Spleen (tissue), 11 donors: Measurements from ENCODE around the gene ANKRD11. TPM values are rescaled to one million over a fixed set of nuclear protein-coding genes. Genes with fewer than 3 reads are reported as not detected.

Experiments used
- DNase-seq: peaks from one replicate; pipeline ENCODE4 v3.0.0-alpha.2; 2020
- H3K27ac ChIP-seq, 8 donors: fragments of 200-600 bp; sonication (generic) in 7 of 8; 1 replicate in 4 of 8; 2 replicates in 4 of 8; pipeline versions ENCODE4 v1.5.0 to v1.8.0; 2016 to 2021; ENCODE audit warnings: inconsistent platforms in 4 of 8, mild to moderate bottlenecking in 4 of 8, moderate library complexity in 1 of 8
- H3K27me3 ChIP-seq, 7 donors: fragments of 200-600 bp; sonication (generic) in 6 of 7; replicated peaks in 1 of 7; 1 replicate in 4 of 7; 2 replicates in 3 of 7; pipeline versions ENCODE4 v1.5.0 to v1.8.0; 2016 to 2021; ENCODE audit warnings: inconsistent platforms in 3 of 7, mild to moderate bottlenecking in 1 of 7
- H3K36me3 ChIP-seq, 6 donors: fragments of 200-600 bp; sonication (generic) in 5 of 6; 1 replicate in 4 of 6; 2 replicates in 2 of 6; pipeline versions ENCODE4 v1.5.0 to v1.8.0; 2016 to 2021; ENCODE audit warnings: inconsistent platforms in 2 of 6
- H3K4me1 ChIP-seq, 6 donors: fragments of 200-600 bp; sonication (generic) in 5 of 6; 1 replicate in 3 of 6; 2 replicates in 3 of 6; pipeline versions ENCODE4 v1.5.0 to v1.8.0; 2016 to 2021; ENCODE audit warnings: inconsistent platforms in 3 of 6
- H3K4me3 ChIP-seq, 8 donors: fragments of 200-600 bp; sonication (generic) in 7 of 8; 1 replicate in 4 of 8; 2 replicates in 4 of 8; pipeline versions ENCODE4 v1.5.0 to v1.8.0; 2016 to 2021; ENCODE audit warnings: inconsistent platforms in 4 of 8, mild to moderate bottlenecking in 4 of 8, moderate library complexity in 2 of 8
- H3K9me3 ChIP-seq, 8 donors: fragments of 200-600 bp; sonication (generic) in 7 of 8; 1 replicate in 4 of 8; 2 replicates in 4 of 8; pipeline versions ENCODE4 v1.5.0 to v1.8.0; 2016 to 2021; ENCODE audit warnings: inconsistent platforms in 4 of 8
- POLR2A ChIP-seq, 3 donors: fragments of 450-650 bp; IDR thresholded peaks; one replicate each; pipeline ENCODE4 v1.5.1; 2017; ENCODE audit warnings: antibody characterized with exemption in 3 of 3, mild to moderate bottlenecking in 1 of 3
- POLR2AphosphoS5 ChIP-seq, 3 donors: sonication (generic); formaldehyde crosslinking; IDR thresholded peaks; one replicate each; pipeline ENCODE4 v1.5.1; 2017; ENCODE audit warnings: antibody characterized with exemption in 3 of 3
- WGBS, 5 donors: extraction: QIAGEN DNeasy Blood & Tissue Kit in 3 of 5; methylation state at CpG; one replicate each; pipeline versions ENCODE4 v1.1.5 to v1.1.7; 2013 to 2018; 5-methylcytosine and 5-hydroxymethylcytosine counted together
- intact Hi-C: fragments of 100-400 bp; cut with DNase I; formaldehyde crosslinking; loops from one replicate; pipeline ENCODE4 v1.15.0; 2023; ENCODE audit warnings: low total_unique reads
- polyA plus RNA-seq, 3 donors: library from polyadenylated mRNA; stranded (reverse); fragments of 200-250 nt; gene quantifications; one replicate each; pipeline ENCODE4 v1.2.1, GENCODE V29; 2013
- total RNA-seq, 7 donors: library from RNA; depleted of rRNA in 3 of 7; stranded (reverse); fragments of >200 nt in 3 of 7; fragmentation: NEBNext Ultra II Directional in 4 of 7; extraction: Animal tissue kit (Norgen Biotek cat#: 25700) in 4 of 7; gene quantifications; one replicate each; pipeline versions ENCODE4 v1.1.0 to v1.2.1, GENCODE V29; 2016 to 2021
- TF ChIP-seq, protein P1 (sequence below), 11 experiments: fragments of 200-600 bp in 7 of 11; fragments of 450-650 bp in 4 of 11; sonication (generic) in 4 of 11; IDR thresholded peaks in 8 of 11; conservative IDR thresholded peaks in 3 of 11; 1 replicate in 7 of 11; 2 replicates in 4 of 11; pipeline versions ENCODE4 v1.4.0 to v1.8.0; 2016 to 2021; ENCODE audit warnings: antibody characterized with exemption in 11 of 11, inconsistent platforms in 4 of 11, mild to moderate bottlenecking in 1 of 11
- donor health status: healthy with polysubstance abuse.
- donor health status: DM: no; HTN: no; CAD: no; lungs with moderate emphysema.
- donor health status: DM: no; HTN: no; CAD: no.
- donor health status: Bipolar disorder and iron deficiency.
- donor health status: healthy.
- donor health status: DM: no; HTN: no; CAD: no.
- donor health status: DM: yes; HTN: yes; CAD: no.

The ANKRD11 gene
- total and polyA plus RNA-seq, 10 donors, result 29.0 to 203 (median 128) TPM

DNA sequence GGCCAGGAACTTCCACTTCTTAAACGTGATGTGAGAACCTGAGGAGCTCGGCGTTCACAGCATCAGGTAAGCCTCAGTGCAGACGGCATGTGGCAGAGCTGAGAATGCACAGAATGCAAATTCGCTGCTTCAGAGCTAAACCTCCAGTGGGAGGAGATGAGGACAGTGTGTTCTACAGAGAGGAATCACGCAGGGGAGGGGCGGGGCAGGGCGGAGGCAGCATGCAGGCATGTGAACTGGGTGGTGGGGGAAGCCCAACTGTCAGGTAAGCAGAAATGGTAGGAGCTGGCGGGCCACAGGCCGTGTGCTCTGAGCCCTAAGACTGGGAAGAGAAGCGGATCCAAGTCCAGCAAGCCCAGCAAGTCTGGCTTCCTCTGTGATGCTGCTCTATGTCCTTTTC is 178.2 kb downstream of the ANKRD11 start:
- TF ChIP-seq POLR2A (IDR thresholded peaks at IDR 0.05) (no peak), POLR2AphosphoS5 (IDR thresholded peaks at IDR 0.05) (no peak)
- TF ChIP-seq, protein P1, sequence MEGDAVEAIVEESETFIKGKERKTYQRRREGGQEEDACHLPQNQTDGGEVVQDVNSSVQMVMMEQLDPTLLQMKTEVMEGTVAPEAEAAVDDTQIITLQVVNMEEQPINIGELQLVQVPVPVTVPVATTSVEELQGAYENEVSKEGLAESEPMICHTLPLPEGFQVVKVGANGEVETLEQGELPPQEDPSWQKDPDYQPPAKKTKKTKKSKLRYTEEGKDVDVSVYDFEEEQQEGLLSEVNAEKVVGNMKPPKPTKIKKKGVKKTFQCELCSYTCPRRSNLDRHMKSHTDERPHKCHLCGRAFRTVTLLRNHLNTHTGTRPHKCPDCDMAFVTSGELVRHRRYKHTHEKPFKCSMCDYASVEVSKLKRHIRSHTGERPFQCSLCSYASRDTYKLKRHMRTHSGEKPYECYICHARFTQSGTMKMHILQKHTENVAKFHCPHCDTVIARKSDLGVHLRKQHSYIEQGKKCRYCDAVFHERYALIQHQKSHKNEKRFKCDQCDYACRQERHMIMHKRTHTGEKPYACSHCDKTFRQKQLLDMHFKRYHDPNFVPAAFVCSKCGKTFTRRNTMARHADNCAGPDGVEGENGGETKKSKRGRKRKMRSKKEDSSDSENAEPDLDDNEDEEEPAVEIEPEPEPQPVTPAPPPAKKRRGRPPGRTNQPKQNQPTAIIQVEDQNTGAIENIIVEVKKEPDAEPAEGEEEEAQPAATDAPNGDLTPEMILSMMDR (IDR thresholded peaks at IDR 0.05 in 8 of 11, conservative IDR thresholded peaks at IDR 0.05 in 3 of 11), result no peak
- 80 to 91% (median 86%) methylated on average over 11 of the region's 11 CpGs for WGBS, 5 donors
- intact Hi-C loops, result no loop called here
- no peak overlapping the region for H3K4me3 ChIP-seq
- no peak for DNase-seq
- no peaks in the 10 kb centered on the region for H3K9me3 ChIP-seq
- no peaks in the 10 kb centered on the region for H3K27me3 ChIP-seq
- peaks cover 0 to 54% (median 23%) of the 10 kb centered on the region in 6 donors for H3K36me3 ChIP-seq
- H3K27ac ChIP-seq, result peak overlapping the region in 2 of 8 donors; percentile 41 to 83
- peaks cover 42 to 100% (median 79%) of the 10 kb centered on the region in 6 donors for H3K4me1 ChIP-seq

DNA sequence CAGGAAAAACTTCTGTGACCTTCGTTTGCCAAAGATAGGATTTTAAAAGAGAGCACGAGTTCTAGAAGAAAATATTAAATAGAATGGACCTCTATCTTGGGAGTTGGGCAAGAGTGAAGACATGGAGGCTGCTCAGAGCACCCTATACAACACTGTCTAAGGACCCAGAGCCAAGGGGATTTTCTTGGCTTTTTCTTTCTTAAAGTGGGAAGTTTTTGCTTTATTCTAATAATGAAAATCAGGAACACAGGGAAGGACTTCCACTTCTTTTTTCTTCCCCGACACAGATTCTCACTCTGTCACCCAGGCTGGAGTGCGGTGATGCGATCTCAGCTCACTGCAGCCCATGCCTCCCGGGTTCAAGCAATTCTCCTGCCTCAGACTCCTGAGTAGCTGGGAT is 178.7 kb downstream of the ANKRD11 start:
- intact Hi-C loops, result no loop called here
- Histone ChIP-seq H3K9me3 (no peaks in the 10 kb centered on the region), H3K36me3 (peaks cover 0 to 54% (median 23%) of the 10 kb centered on the region in 6 donors), H3K27ac (no peak overlapping the region), H3K4me1 (peaks cover 36 to 98% (median 77%) of the 10 kb centered on the region in 6 donors), H3K4me3 (no peak overlapping the region), H3K27me3 (no peaks in the 10 kb centered on the region)
- 88 to 96% (median 89%) methylated on average over 6 of the region's 6 CpGs for WGBS, 5 donors
- no peak for TF ChIP-seq POLR2A (IDR thresholded peaks at IDR 0.05)
- TF ChIP-seq, protein P1 (IDR thresholded peaks at IDR 0.05 in 8 of 11, conservative IDR thresholded peaks at IDR 0.05 in 3 of 11), result no peak
- TF ChIP-seq POLR2AphosphoS5 (IDR thresholded peaks at IDR 0.05), result no peak
- DNase-seq, result no peak

DNA sequence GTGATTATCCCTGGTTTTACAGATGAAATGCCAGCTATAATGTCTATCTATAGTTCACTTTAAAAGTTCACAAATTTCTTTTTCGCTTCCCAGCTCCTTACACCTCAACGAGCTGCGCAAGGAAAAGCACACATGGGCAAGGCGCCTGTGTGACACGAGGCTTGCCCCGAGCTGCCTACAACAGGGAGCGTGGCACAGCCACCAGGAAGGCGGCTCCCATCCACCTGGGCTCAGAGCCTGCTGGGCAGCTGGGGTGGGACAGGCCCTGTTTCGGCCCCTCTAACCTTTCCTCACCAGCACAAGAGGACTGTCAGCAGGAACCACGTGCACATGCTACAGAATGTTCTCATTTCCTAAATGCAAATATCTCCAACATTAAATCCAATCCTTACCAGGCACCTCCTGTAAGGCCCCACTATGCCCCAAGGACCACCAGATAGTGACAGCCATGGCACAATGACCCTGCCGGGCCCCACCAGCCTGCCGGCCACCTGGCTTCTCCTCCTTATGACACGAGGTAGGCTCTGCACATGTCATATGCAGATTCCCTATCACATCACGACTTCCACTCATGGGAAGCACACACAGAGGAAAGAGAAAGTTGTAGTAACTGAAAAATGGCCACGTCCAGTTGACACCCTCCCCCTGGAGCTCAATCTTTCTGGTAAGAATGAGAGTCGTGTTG is 180.8 kb downstream of the ANKRD11 start:
- Histone ChIP-seq H3K27ac (peak overlapping the region in 1 of 8 donors; percentile 4), H3K27me3 (no peaks in the 10 kb centered on the region)
- TF ChIP-seq POLR2A (IDR thresholded peaks at IDR 0.05) (no peak), POLR2AphosphoS5 (IDR thresholded peaks at IDR 0.05) (peak in 1 of 3 donors; percentile 3)
- TF ChIP-seq, protein P1 (IDR thresholded peaks at IDR 0.05 in 8 of 11, conservative IDR thresholded peaks at IDR 0.05 in 3 of 11), result no peak

More for the DNA sequence above, 180.8 kb downstream of the ANKRD11 start:
- no peak for DNase-seq
- Histone ChIP-seq H3K4me1 (peaks cover 16 to 85% (median 57%) of the 10 kb centered on the region in 6 donors), H3K9me3 (no peaks in the 10 kb centered on the region), H3K36me3 (peaks cover 0 to 52% (median 28%) of the 10 kb centered on the region in 6 donors), H3K4me3 (no peak overlapping the region)
- intact Hi-C loops, result no loop called here
- WGBS, 5 donors, result 78 to 90% (median 83%) methylated on average over 16 of the region's 16 CpGs
